ENCODE results near the gene PLGRKT. TPM values are rescaled to one million over a fixed set of nuclear protein-coding genes. Genes with fewer than 3 reads are reported as not detected.
"Not testable (repeated sequence)": the region's sequence is repeated elsewhere in the genome, so short reads cannot be mapped to it uniquely, and the experiment has no call there.

The PLGRKT gene
- total and polyA plus RNA-seq, 3 experiments from 2014 or later, result 34.3 to 48.6 (median 36.1) TPM

GRCh38 chr9:5445886-5446285, 8.2 kb upstream of the PLGRKT start:
- H3K9me3 Mint-ChIP-seq, result no peaks in the 10 kb centered on the region
- no peak overlapping the region for H3K27ac Mint-ChIP-seq
- DNase-seq, result no peak
- H3K4me3 Mint-ChIP-seq, result no peak overlapping the region
- Histone ChIP-seq H3K27ac (ENCODE audit: low read depth, low read length) (no peak overlapping the region), H3K4me1 (ENCODE audit: insufficient read depth, low read length) (peaks cover 22% of the 10 kb centered on the region), H3K4me3 (ENCODE audit: low read length) (no peak overlapping the region), H3K9me3 (ENCODE audit: low read length) (no peaks in the 10 kb centered on the region), H3K36me3 (ENCODE audit: insufficient read depth, low read length) (no peaks in the 10 kb centered on the region), H3K27me3 (ENCODE audit: insufficient read depth, low read length, poor library complexity, severe bottlenecking) (no peaks in the 10 kb centered on the region)
- CTCF ChIA-PET, result no interaction called here
- H3K27me3 Mint-ChIP-seq, result peaks cover 0 to 2% of the 10 kb centered on the region in 2 donors
- H3K4me1 Mint-ChIP-seq, result peaks cover 27 to 47% (median 47%) of the 10 kb centered on the region in 3 donors
- POLR2A ChIA-PET, result no interaction called here
- H3K36me3 Mint-ChIP-seq, result peaks cover 0 to 6% (median 0%) of the 10 kb centered on the region in 3 donors

GRCh38 chr9:5445096-5445495, 7.4 kb upstream of the PLGRKT start:
- H3K27ac Mint-ChIP-seq; H3K9me3 Mint-ChIP-seq; DNase-seq; H3K27ac ChIP-seq (ENCODE audit: low read depth, low read length); H3K27me3 Mint-ChIP-seq; POLR2A ChIA-PET; H3K4me3 Mint-ChIP-seq; H3K36me3 Mint-ChIP-seq; H3K4me3 ChIP-seq (ENCODE audit: low read length); CTCF ChIA-PET; H3K9me3 ChIP-seq (ENCODE audit: low read length); H3K36me3 ChIP-seq (ENCODE audit: insufficient read depth, low read length); H3K27me3 ChIP-seq (ENCODE audit: insufficient read depth, low read length, poor library complexity, severe bottlenecking): not testable (repeated sequence)
- H3K4me1 Mint-ChIP-seq, result peaks cover 25 to 44% (median 39%) of the 10 kb centered on the region in 3 donors
- peaks cover 20% of the 10 kb centered on the region for H3K4me1 ChIP-seq (ENCODE audit: insufficient read depth, low read length)

DNA sequence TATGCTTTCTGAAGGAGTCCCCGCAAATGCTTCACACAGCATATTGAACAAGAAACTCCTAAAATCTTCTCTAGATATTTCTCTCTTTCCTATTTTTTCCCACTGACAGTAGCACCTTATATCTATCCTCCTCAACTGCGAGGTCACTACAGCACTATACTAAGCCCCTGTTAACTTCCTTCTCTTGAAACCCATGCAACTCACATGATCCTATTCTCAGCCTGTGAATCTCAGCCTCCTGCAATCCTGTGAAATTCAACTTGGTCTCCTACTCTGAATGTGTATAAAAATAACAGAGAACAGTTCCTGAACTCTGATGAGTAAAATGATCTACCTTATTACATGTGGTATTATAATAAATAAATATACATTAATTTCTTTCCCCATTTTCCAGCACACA, 6.1 kb upstream of the PLGRKT start:
- H3K4me3 Mint-ChIP-seq, result no peak overlapping the region
- ChIA-PET POLR2A (no interaction called here), CTCF (interaction anchor here (1.1 to 2.6 kb wide), 3 partner anchors 156 to 703 kb away, joined by 3 to 10 read pairs (median 6); partner anchors contain the start of gene AK3)
- no peak overlapping the region for H3K4me3 ChIP-seq (ENCODE audit: low read length)
- H3K36me3 Mint-ChIP-seq, result no peaks in the 10 kb centered on the region
- no peaks in the 10 kb centered on the region for H3K9me3 Mint-ChIP-seq
- no peak overlapping the region for H3K27ac Mint-ChIP-seq
- H3K36me3 ChIP-seq (ENCODE audit: insufficient read depth, low read length), result no peaks in the 10 kb centered on the region
- peaks cover 0 to 2% of the 10 kb centered on the region in 2 donors for H3K27me3 Mint-ChIP-seq
- no peaks in the 10 kb centered on the region for H3K9me3 ChIP-seq (ENCODE audit: low read length)
- no peak for DNase-seq
- no peaks in the 10 kb centered on the region for H3K27me3 ChIP-seq (ENCODE audit: insufficient read depth, low read length, poor library complexity, severe bottlenecking)
- H3K27ac ChIP-seq (ENCODE audit: low read depth, low read length), result no peak overlapping the region
- H3K4me1 Mint-ChIP-seq, result peaks cover 20 to 36% (median 29%) of the 10 kb centered on the region in 3 donors
- H3K4me1 ChIP-seq (ENCODE audit: insufficient read depth, low read length), result peaks cover 15% of the 10 kb centered on the region

DNA sequence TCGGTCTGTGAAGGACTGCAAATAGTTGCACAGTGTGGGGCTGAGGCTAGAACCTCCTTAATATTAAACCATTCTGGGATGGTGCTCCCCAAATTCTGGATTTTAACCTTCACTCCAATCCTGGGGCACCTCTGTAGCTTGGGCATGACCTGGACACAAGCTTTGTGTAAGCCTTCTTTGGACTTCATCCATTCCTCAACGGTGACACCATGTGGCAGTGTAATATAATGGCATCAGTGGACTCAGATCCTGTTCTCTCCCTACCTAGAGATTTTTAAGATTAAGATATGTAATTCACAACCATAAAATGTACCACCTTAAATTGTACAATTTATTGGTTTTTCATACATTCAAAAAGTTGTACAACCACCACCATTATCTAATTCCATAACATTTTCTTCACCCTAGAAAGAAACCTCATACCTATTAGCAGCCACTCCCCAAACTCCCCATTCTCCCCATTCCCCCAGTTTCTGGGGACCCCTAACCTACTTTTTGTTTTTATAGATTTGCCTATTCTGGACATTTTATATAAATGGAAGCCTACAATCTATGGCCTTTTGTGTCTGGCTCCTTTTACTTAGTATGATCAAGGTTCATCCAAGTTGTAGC, 4.8 kb upstream of the PLGRKT start:
- Histone ChIP-seq H3K36me3 (ENCODE audit: insufficient read depth, low read length) (no peaks in the 10 kb centered on the region), H3K27ac (ENCODE audit: low read depth, low read length) (no peak overlapping the region), H3K9me3 (ENCODE audit: low read length) (no peaks in the 10 kb centered on the region), H3K4me1 (ENCODE audit: insufficient read depth, low read length) (peaks cover 24% of the 10 kb centered on the region), H3K27me3 (ENCODE audit: insufficient read depth, low read length, poor library complexity, severe bottlenecking) (no peaks in the 10 kb centered on the region), H3K4me3 (ENCODE audit: low read length) (no peak overlapping the region)
- Mint-ChIP-seq H3K27ac (peak overlapping the region in 1 of 8 donors; percentile 42), H3K4me3 (no peak overlapping the region), H3K4me1 (peaks cover 23 to 35% (median 28%) of the 10 kb centered on the region in 3 donors), H3K36me3 (no peaks in the 10 kb centered on the region), H3K9me3 (no peaks in the 10 kb centered on the region), H3K27me3 (peaks cover 0 to 2% of the 10 kb centered on the region in 2 donors)
- CTCF ChIA-PET, result interaction anchor here (0.7 to 2.6 kb wide), 8 partner anchors 8 to 669 kb away, joined by 3 to 10 read pairs (median 4); partner anchors contain the start of genes CD274 and RLN1
- DNase-seq, result no peak
- POLR2A ChIA-PET, result no interaction called here

GRCh38 chr9:5441043-5441442, 3.3 kb upstream of the PLGRKT start:
- ChIA-PET CTCF (interaction anchor here (1.3 to 5.4 kb wide), 3 partner anchors 9 to 255 kb away, joined by 4 to 33 read pairs (median 29); partner anchors contain the start of genes CD274 and INSL6), POLR2A (no interaction called here)
- Histone ChIP-seq H3K27me3 (ENCODE audit: insufficient read depth, low read length, poor library complexity, severe bottlenecking) (no peaks in the 10 kb centered on the region), H3K27ac (ENCODE audit: low read depth, low read length) (no peak overlapping the region), H3K4me1 (ENCODE audit: insufficient read depth, low read length) (peaks cover 25% of the 10 kb centered on the region), H3K4me3 (ENCODE audit: low read length) (no peak overlapping the region), H3K36me3 (ENCODE audit: insufficient read depth, low read length) (peaks cover 1% of the 10 kb centered on the region), H3K9me3 (ENCODE audit: low read length) (no peaks in the 10 kb centered on the region)
- H3K36me3 Mint-ChIP-seq, result peaks cover 0 to 10% (median 0%) of the 10 kb centered on the region in 3 donors
- no peaks in the 10 kb centered on the region for H3K9me3 Mint-ChIP-seq
- peaks cover 0 to 2% of the 10 kb centered on the region in 2 donors for H3K27me3 Mint-ChIP-seq
- H3K27ac Mint-ChIP-seq, result no peak overlapping the region
- DNase-seq, result no peak
- peaks cover 26 to 36% (median 29%) of the 10 kb centered on the region in 3 donors for H3K4me1 Mint-ChIP-seq
- no peak overlapping the region for H3K4me3 Mint-ChIP-seq

DNA sequence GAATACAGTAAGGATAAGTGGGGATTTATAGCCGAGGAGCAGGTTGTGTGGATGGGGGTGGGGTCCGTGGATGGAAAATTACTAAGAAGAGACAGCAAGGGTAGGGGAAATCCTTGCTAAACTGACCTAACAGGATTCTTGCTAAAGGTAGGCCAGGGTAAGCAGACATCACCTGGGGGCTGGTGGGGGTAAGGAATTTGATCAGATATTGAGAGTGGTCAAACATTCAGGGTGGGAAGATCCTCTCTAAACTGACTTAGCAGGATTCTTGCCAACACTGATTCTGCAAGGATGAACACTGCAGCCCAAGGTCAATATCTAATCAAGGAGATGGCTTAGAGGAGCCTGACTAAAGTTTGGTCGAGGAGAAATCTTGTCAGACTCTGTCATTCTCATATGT, 2.7 kb upstream of the PLGRKT start:
- H3K4me3 Mint-ChIP-seq, result no peak overlapping the region
- POLR2A ChIA-PET, result no interaction called here

DNA sequence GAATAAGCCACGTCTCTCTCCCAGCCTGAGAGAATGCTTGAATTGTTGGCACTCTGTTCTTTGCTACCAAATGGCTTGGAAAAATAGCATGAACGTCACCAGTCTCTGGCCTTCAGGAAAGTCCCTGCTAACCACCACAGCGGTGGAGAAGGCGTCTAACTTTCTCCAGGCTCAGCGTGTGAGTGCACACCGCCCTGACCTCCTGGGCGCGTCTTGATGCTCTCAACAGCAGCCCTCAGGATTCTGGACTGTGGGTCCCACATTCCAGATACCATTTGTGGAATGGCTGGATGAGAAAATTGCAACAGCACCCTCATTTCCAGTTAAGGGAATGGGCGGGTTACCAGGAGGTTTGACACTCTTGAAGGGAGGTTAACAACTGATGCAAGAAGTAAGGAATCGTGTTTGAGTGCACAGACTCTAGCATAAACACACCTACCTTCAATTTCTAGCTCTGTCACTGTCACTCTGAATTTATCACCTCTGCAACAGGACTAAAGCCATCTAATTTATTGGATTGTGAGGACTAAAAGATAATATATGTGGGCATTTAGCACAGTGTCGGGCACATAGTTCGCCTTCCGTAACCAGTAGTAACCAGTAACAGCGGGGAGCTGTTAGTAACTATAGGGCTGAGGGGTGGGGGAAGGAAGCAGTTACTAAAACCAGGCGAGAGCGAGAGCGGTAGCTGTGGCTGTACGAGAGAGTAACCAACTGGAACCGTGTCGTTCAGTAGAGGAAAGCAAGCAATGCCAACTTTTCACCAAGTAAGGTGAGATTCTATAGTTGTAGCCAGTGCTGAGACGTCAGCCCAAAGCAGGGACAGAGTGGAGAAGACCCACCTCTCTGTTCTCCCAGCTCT, 807 bp upstream of the PLGRKT start:
- CTCF ChIA-PET, result interaction anchor here (0.8 to 5.4 kb wide), 7 partner anchors 9 to 253 kb away, joined by 3 to 33 read pairs (median 4); partner anchors contain the start of genes CD274 and INSL6
- POLR2A ChIA-PET, result interaction anchor here (0.6 to 3.6 kb wide), 7 partner anchors 11 to 759 kb away, joined by 3 to 33 read pairs (median 4); partner anchors contain the start of genes CD274, CDC37L1 and RIC1
- H3K9me3 Mint-ChIP-seq, result no peaks in the 10 kb centered on the region
- peaks cover 29 to 44% (median 37%) of the 10 kb centered on the region in 3 donors for H3K4me1 Mint-ChIP-seq
- Histone ChIP-seq H3K9me3 (ENCODE audit: low read length) (no peaks in the 10 kb centered on the region), H3K27me3 (ENCODE audit: insufficient read depth, low read length, poor library complexity, severe bottlenecking) (no peaks in the 10 kb centered on the region), H3K4me1 (ENCODE audit: insufficient read depth, low read length) (peaks cover 30% of the 10 kb centered on the region), H3K4me3 (ENCODE audit: low read length) (peak overlapping the region; percentile 89), H3K27ac (ENCODE audit: low read depth, low read length) (peak overlapping the region; percentile 82), H3K36me3 (ENCODE audit: insufficient read depth, low read length) (peaks cover 6% of the 10 kb centered on the region)
- peak in 4 of 5 donors; percentile 35 to 70 (median 53) for DNase-seq
- H3K27ac Mint-ChIP-seq, result peak overlapping the region; percentile 97 to 100 (median 99)
- peak overlapping the region; percentile 90 to 97 (median 95) for H3K4me3 Mint-ChIP-seq
- H3K27me3 Mint-ChIP-seq, result no peaks in the 10 kb centered on the region
- peaks cover 3 to 24% (median 4%) of the 10 kb centered on the region in 3 donors for H3K36me3 Mint-ChIP-seq

More for the DNA sequence above, 2.7 kb upstream of the PLGRKT start:
- Mint-ChIP-seq H3K36me3 (peaks cover under 1 to 15% (median under 1%) of the 10 kb centered on the region in 3 donors), H3K4me1 (peaks cover 27 to 40% (median 33%) of the 10 kb centered on the region in 3 donors), H3K27me3 (peaks cover 0 to 2% of the 10 kb centered on the region in 2 donors), H3K27ac (peak overlapping the region in 3 of 8 donors; percentile 6 to 27 (median 14)), H3K9me3 (no peaks in the 10 kb centered on the region)
- H3K4me3 ChIP-seq (ENCODE audit: low read length), result no peak overlapping the region
- CTCF ChIA-PET, result interaction anchor here (1.2 to 5.4 kb wide), 4 partner anchors 10 to 255 kb away, joined by 5 to 33 read pairs (median 22); partner anchors contain the start of genes CD274 and INSL6
- peaks cover 6% of the 10 kb centered on the region for H3K36me3 ChIP-seq (ENCODE audit: insufficient read depth, low read length)
- H3K27ac ChIP-seq (ENCODE audit: low read depth, low read length), result no peak overlapping the region
- no peak for DNase-seq
- no peaks in the 10 kb centered on the region for H3K9me3 ChIP-seq (ENCODE audit: low read length)
- H3K27me3 ChIP-seq (ENCODE audit: insufficient read depth, low read length, poor library complexity, severe bottlenecking), result no peaks in the 10 kb centered on the region
- H3K4me1 ChIP-seq (ENCODE audit: insufficient read depth, low read length), result peaks cover 30% of the 10 kb centered on the region
